ENCODE data around the gene KCNIP3.

- no peak for TF ChIP-seq POLR2AphosphoS5 (IDR thresholded peaks at IDR 0.05; ENCODE audit: borderline replicate concordance, low read depth, low read length)
- no peak for TF ChIP-seq EZH2 (IDR thresholded peaks at IDR 0.05)
- no peak for TF ChIP-seq FOXP2 (optimal IDR thresholded peaks at IDR 0.05; ENCODE audit: control extremely low read depth, extremely low read length, insufficient read depth)
Measured at GRCh38 chr2:95332036-95332435, 34.9 kb downstream of the KCNIP3 start.
